ENCODE measurements around the gene ARFGAP1.
A peak's percentile ranks its signal among the peaks of the same experiment; 100 is the strongest.

Gene ARFGAP1

GRCh38 chr20:63284083-63284440 lies 11.4 kb downstream of the ARFGAP1 start:
- Mint-ChIP-seq H3K36me3 (ENCODE audit: low read depth) (peaks cover 19% of the 10 kb centered on the region), H3K4me3 (peak overlapping the region; percentile 49), H3K27ac (no peak overlapping the region), H3K27me3 (ENCODE audit: low read depth) (no peaks in the 10 kb centered on the region), H3K4me1 (ENCODE audit: low read depth) (no peaks in the 10 kb centered on the region), H3K9me3 (no peaks in the 10 kb centered on the region)
- no peak for DNase-seq (ENCODE audit: low spot score)

- no peaks in the 10 kb centered on the region for H3K4me1 Mint-ChIP-seq (ENCODE audit: low read depth)
- H3K9me3 Mint-ChIP-seq: no peaks in the 10 kb centered on the region
- H3K4me3 Mint-ChIP-seq: peak overlapping the region; percentile 69
- H3K36me3 Mint-ChIP-seq (ENCODE audit: low read depth): peaks cover 15% of the 10 kb centered on the region
- no peak overlapping the region for H3K27ac Mint-ChIP-seq
- DNase-seq (ENCODE audit: low spot score): no peak
- no peaks in the 10 kb centered on the region for H3K27me3 Mint-ChIP-seq (ENCODE audit: low read depth)
Measured at GRCh38 chr20:63284544-63284949, 11.9 kb downstream of the ARFGAP1 start.

- Mint-ChIP-seq H3K9me3 (no peaks in the 10 kb centered on the region), H3K4me3 (peak overlapping the region; percentile 69), H3K4me1 (ENCODE audit: low read depth) (no peaks in the 10 kb centered on the region), H3K27me3 (ENCODE audit: low read depth) (no peaks in the 10 kb centered on the region), H3K27ac (no peak overlapping the region), H3K36me3 (ENCODE audit: low read depth) (peaks cover 14% of the 10 kb centered on the region)
- no peak for DNase-seq (ENCODE audit: low spot score)
Measured at GRCh38 chr20:63284981-63285524, 12.4 kb downstream of the ARFGAP1 start.

DNA sequence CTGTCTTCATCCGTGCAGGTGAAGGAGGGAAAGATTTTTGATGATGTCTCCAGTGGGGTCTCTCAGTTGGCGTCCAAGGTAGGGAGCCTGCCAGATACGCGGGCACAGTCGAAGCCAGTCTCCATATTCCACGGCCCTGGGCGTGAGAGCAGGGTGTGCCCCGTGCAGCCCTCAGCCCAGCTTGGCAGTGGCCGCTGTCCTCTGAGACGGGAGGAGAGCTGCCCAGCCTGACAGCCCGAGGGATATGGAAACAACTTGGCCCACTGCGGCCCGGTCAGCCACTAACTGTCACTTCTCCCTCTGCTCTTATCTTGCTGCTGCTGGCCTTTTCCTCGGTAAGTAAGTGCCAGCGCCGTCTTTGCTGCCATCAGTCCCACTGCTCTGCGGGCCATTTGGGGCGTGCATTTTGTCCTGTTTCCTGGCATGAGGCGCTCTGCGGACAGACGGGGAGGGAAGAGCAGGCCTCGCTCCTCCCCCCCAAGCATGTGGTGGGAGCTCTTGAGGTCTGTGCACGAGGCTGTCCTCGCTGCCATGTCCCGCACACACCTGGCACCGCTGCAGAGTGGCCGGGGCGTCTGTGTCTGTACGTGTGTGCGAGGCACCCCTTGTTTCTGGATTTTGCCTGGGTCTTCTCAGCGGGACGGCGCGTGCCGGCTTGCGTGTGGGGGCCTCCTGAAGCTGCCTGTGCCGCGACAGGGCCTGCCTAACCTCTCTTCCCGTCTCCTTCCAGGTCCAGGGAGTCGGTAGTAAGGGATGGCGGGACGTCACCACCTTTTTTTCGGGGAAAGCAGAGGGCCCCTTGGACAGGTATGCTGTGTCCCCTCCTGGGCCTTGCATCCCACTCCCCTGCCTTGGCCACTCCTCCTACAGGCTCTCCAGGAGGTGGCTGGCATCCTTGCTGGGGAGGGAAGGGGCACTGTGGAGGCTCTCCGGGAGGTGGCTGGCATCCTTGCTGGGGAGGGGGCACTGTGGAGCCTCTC lies 13.3 kb downstream of the ARFGAP1 start:
- Mint-ChIP-seq H3K4me1 (ENCODE audit: low read depth) (no peaks in the 10 kb centered on the region), H3K9me3 (no peaks in the 10 kb centered on the region), H3K27ac (no peak overlapping the region), H3K4me3 (no peak overlapping the region), H3K36me3 (ENCODE audit: low read depth) (peaks cover 9% of the 10 kb centered on the region), H3K27me3 (ENCODE audit: low read depth) (no peaks in the 10 kb centered on the region)
- DNase-seq (ENCODE audit: low spot score): no peak

- H3K36me3 Mint-ChIP-seq (ENCODE audit: low read depth): peaks cover 9% of the 10 kb centered on the region
- DNase-seq (ENCODE audit: low spot score): no peak
- no peaks in the 10 kb centered on the region for H3K27me3 Mint-ChIP-seq (ENCODE audit: low read depth)
- H3K27ac Mint-ChIP-seq: no peak overlapping the region
- H3K9me3 Mint-ChIP-seq: no peaks in the 10 kb centered on the region
- no peaks in the 10 kb centered on the region for H3K4me1 Mint-ChIP-seq (ENCODE audit: low read depth)
- no peak overlapping the region for H3K4me3 Mint-ChIP-seq
Measured at GRCh38 chr20:63286781-63287696, 14.4 kb downstream of the ARFGAP1 start.

DNA sequence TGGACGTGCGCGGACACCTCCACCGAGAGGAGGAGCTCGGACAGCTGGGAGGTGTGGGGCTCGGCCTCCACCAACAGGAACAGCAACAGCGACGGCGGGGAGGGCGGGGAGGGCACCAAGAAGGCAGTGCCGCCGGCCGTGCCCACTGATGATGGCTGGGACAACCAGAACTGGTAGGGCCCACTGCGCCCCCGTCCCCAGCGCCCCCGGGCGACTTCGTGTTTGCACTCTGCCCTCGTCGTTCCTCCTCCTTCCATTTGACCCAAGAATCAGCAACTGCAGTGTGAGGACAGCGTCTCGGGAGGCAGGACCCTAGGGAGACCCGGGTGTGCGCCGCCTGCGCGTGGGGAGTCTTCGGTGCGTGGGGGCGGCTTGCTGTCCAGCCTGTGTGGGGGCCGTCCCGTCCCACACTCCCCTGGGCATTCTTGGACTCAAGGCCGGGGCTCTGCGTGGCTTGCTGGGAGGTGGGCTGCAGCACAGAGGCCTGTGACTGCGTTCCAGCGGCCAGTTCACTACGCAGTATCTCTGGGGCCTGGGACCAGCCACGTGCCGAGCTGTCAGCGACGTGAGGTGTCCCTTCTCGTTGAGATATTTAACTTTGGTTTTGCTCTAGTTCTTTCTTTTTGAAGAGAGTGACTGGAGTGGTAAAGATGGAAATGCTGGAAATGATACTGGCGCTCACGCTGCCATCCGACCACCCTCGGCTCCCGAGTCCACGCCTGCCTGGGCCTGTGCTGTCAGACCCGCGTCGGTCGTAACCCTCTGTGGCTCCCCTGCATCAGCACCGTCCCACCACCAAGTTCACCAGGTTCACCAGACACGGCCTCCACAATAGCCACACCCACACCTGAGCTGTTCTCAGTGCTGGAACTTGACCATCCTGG lies 15.3 kb downstream of the ARFGAP1 start:
- H3K36me3 Mint-ChIP-seq (ENCODE audit: low read depth): peaks cover 9% of the 10 kb centered on the region
- no peaks in the 10 kb centered on the region for H3K27me3 Mint-ChIP-seq (ENCODE audit: low read depth)
- H3K27ac Mint-ChIP-seq: no peak overlapping the region
- H3K4me1 Mint-ChIP-seq (ENCODE audit: low read depth): no peaks in the 10 kb centered on the region
- no peak for DNase-seq (ENCODE audit: low spot score)
- no peak overlapping the region for H3K4me3 Mint-ChIP-seq
- H3K9me3 Mint-ChIP-seq: no peaks in the 10 kb centered on the region

GRCh38 chr20:63288581-63289251 lies 16.1 kb downstream of the ARFGAP1 start:
- no peak for DNase-seq (ENCODE audit: low spot score)
- Mint-ChIP-seq H3K36me3 (ENCODE audit: low read depth) (peaks cover 9% of the 10 kb centered on the region), H3K27me3 (ENCODE audit: low read depth) (no peaks in the 10 kb centered on the region), H3K27ac (no peak overlapping the region), H3K9me3 (no peaks in the 10 kb centered on the region), H3K4me1 (ENCODE audit: low read depth) (no peaks in the 10 kb centered on the region), H3K4me3 (no peak overlapping the region)

GRCh38 chr20:63289311-63290135 lies 16.9 kb downstream of the ARFGAP1 start:
- Mint-ChIP-seq H3K36me3 (ENCODE audit: low read depth) (peaks cover 9% of the 10 kb centered on the region), H3K27ac (no peak overlapping the region), H3K9me3 (no peaks in the 10 kb centered on the region), H3K4me3 (no peak overlapping the region), H3K27me3 (ENCODE audit: low read depth) (no peaks in the 10 kb centered on the region), H3K4me1 (ENCODE audit: low read depth) (no peaks in the 10 kb centered on the region)
- DNase-seq (ENCODE audit: low spot score): no peak

- Mint-ChIP-seq H3K36me3 (ENCODE audit: low read depth) (peaks cover 9% of the 10 kb centered on the region), H3K27me3 (ENCODE audit: low read depth) (peaks cover 3% of the 10 kb centered on the region), H3K9me3 (no peaks in the 10 kb centered on the region), H3K4me3 (no peak overlapping the region), H3K4me1 (ENCODE audit: low read depth) (no peaks in the 10 kb centered on the region), H3K27ac (no peak overlapping the region)
- DNase-seq (ENCODE audit: low spot score): no peak
Measured at GRCh38 chr20:63290136-63290676, 17.6 kb downstream of the ARFGAP1 start.

DNA sequence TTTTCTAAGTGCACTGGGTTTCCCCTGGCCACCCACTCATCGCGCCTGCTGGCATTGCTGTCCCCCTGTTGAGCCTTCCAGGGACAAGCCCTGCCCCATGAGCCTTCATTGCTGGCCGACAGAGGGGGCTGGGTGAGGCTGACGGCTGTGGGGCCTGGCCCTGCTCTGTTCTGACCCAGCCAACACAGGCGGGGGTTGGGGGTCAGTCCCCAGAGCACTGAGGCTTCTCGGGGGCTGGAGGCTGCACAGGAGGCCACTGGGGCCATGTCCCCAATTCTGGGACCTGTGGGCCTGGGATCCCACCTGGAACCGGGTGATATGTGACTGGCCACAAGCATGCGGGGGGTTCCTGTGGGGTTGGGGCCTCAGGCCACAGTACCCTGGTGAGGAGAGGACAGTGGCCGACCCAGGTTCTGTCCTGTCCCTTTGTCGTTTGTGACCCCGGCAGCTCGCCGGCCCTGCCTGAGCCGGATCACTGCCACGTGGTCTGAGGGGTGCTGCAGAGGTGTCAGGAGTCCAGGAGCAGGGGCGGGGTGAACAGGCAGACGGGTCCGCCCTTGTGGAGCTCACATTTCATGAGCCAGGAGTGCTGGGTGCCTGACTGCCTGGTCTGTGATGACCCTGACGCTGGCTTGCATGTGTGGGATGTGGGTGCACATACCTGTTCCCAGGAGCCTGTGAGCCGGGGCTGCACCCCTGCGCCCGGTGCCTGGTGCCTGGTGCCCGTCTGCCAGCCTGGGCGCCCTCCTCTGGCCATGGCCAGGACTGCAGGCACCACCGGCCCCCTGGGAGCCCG lies 18.3 kb downstream of the ARFGAP1 start:
- no peak overlapping the region for H3K4me3 Mint-ChIP-seq
- H3K4me1 Mint-ChIP-seq (ENCODE audit: low read depth): peaks cover 2% of the 10 kb centered on the region
- no peaks in the 10 kb centered on the region for H3K9me3 Mint-ChIP-seq
- H3K27me3 Mint-ChIP-seq (ENCODE audit: low read depth): peaks cover 9% of the 10 kb centered on the region
- peak; percentile 31 for DNase-seq (ENCODE audit: low spot score)
- peaks cover 7% of the 10 kb centered on the region for H3K36me3 Mint-ChIP-seq (ENCODE audit: low read depth)
- no peak overlapping the region for H3K27ac Mint-ChIP-seq

GRCh38 chr20:63291811-63292210 lies 19.2 kb downstream of the ARFGAP1 start:
- no peak overlapping the region for H3K27ac Mint-ChIP-seq

More at GRCh38 chr20:63291811-63292210, 19.2 kb downstream of the ARFGAP1 start:
- no peak for DNase-seq (ENCODE audit: low spot score)
- Mint-ChIP-seq H3K27me3 (ENCODE audit: low read depth) (peaks cover 9% of the 10 kb centered on the region), H3K36me3 (ENCODE audit: low read depth) (peaks cover 6% of the 10 kb centered on the region), H3K9me3 (no peaks in the 10 kb centered on the region), H3K4me1 (ENCODE audit: low read depth) (peaks cover 2% of the 10 kb centered on the region), H3K4me3 (no peak overlapping the region)

All from T-helper 2 cell treated with Interferon-gamma antibody and Interleukin-4, amounts not matched to agents 5 μg/mL and 100 μg/mL, for 36 hours (primary cell).